IPS-15b (cell line): Measurements from ENCODE around the gene ZNF213.
"Not testable (repeated sequence)": the region's sequence is repeated elsewhere in the genome, so short reads cannot be mapped to it uniquely, and the experiment has no call there.

Source experiments
- H3K27me3 ChIP-seq: one replicate; pipeline ENCODE4 v1.6.1; 2013; ENCODE audit warnings: low read length; ENCODE audit not compliant: control insufficient read depth, insufficient read depth
- H3K36me3 ChIP-seq: one replicate; pipeline ENCODE4 v1.6.1; 2013; ENCODE audit warnings: low read length; ENCODE audit not compliant: control insufficient read depth, insufficient read depth
- H3K4me1 ChIP-seq: one replicate; pipeline ENCODE4 v1.6.1; 2013; ENCODE audit warnings: mild to moderate bottlenecking, low read length; ENCODE audit not compliant: control insufficient read depth, insufficient read depth
- H3K4me3 ChIP-seq: one replicate; pipeline ENCODE4 v1.5.1; 2013; ENCODE audit warnings: low read depth, low read length
- H3K9ac ChIP-seq: one replicate; pipeline ENCODE4 v1.6.1; 2013; ENCODE audit warnings: low read depth, mild to moderate bottlenecking, low read length
- H3K9me3 ChIP-seq: one replicate; pipeline ENCODE4 v1.6.1; 2013; ENCODE audit warnings: mild to moderate bottlenecking, low read length; ENCODE audit not compliant: control insufficient read depth, insufficient read depth

The ZNF213 gene

GRCh38 chr16:3138823-3139426 is 4.1 kb downstream of the ZNF213 start:
- Histone ChIP-seq H3K4me1 (no peaks in the 10 kb centered on the region), H3K4me3 (no peak overlapping the region), H3K9me3 (no peaks in the 10 kb centered on the region), H3K27me3 (no peaks in the 10 kb centered on the region), H3K9ac (no peak overlapping the region), H3K36me3 (peaks cover 11% of the 10 kb centered on the region)

- H3K4me3 ChIP-seq, H3K27me3 ChIP-seq, H3K9ac ChIP-seq, H3K4me1 ChIP-seq, H3K9me3 ChIP-seq: not testable (repeated sequence)
- peaks cover 11% of the 10 kb centered on the region for H3K36me3 ChIP-seq
Observed at GRCh38 chr16:3139561-3139960, 4.7 kb downstream of the ZNF213 start.

DNA sequence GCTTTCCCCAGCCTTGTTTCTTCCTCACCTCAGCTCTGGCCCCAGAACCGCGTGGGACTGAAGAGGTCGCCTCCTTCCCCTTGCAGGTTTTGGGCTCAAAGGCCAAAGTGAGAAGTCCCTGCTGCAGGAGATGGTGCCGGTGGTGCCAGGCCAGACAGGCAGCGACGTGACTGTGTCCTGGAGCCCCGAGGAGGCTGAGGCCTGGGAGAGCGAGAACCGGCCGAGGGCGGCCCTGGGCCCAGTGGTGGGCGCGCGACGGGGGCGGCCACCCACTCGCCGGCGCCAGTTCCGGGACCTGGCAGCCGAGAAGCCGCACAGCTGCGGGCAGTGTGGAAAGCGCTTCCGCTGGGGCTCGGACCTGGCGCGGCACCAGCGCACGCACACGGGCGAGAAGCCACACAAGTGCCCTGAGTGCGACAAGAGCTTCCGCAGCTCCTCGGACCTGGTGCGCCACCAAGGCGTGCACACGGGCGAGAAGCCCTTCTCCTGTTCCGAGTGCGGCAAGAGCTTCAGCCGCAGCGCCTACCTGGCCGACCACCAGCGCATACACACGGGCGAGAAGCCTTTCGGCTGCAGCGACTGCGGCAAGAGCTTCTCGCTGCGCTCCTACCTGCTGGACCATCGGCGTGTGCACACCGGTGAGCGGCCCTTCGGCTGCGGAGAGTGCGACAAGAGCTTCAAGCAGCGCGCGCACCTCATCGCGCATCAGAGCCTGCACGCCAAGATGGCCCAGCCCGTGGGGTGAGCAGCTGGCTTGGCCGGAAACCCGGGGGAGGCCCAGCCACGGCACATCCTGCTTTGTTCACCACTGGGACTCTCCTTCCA is 6.0 kb downstream of the ZNF213 start:
- Histone ChIP-seq H3K27me3 (no peaks in the 10 kb centered on the region), H3K4me3 (no peak overlapping the region), H3K9me3 (no peaks in the 10 kb centered on the region), H3K36me3 (peaks cover 11% of the 10 kb centered on the region), H3K9ac (no peak overlapping the region), H3K4me1 (no peaks in the 10 kb centered on the region)

- no peak overlapping the region for H3K4me3 ChIP-seq
- H3K9me3 ChIP-seq: no peaks in the 10 kb centered on the region
- no peaks in the 10 kb centered on the region for H3K4me1 ChIP-seq
- H3K27me3 ChIP-seq: no peaks in the 10 kb centered on the region
- peaks cover 11% of the 10 kb centered on the region for H3K36me3 ChIP-seq
- H3K9ac ChIP-seq: no peak overlapping the region
Observed at GRCh38 chr16:3141781-3142311, 7.0 kb downstream of the ZNF213 start.

DNA sequence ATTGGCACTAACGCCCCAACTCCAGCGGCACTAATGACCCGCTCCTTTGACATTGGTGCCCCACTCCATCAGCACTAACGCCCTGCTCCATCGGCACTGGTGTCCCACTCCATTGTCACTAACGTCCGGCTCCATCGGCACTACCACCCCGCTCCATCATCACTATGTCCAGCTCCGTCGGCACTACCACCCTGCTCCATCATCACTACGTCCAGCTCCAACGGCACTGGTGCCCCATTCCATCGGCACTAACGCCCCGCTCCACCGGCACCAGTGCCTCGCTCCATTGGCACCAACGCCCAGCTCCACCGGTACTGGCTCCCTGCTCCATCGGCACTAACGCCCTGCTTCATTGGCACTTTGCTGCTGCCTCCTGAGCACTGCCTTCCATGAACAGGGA is 7.5 kb downstream of the ZNF213 start:
- Histone ChIP-seq H3K36me3 (peaks cover 11% of the 10 kb centered on the region), H3K4me1 (no peaks in the 10 kb centered on the region), H3K27me3 (no peaks in the 10 kb centered on the region), H3K9ac (no peak overlapping the region), H3K4me3 (no peak overlapping the region), H3K9me3 (no peaks in the 10 kb centered on the region)

DNA sequence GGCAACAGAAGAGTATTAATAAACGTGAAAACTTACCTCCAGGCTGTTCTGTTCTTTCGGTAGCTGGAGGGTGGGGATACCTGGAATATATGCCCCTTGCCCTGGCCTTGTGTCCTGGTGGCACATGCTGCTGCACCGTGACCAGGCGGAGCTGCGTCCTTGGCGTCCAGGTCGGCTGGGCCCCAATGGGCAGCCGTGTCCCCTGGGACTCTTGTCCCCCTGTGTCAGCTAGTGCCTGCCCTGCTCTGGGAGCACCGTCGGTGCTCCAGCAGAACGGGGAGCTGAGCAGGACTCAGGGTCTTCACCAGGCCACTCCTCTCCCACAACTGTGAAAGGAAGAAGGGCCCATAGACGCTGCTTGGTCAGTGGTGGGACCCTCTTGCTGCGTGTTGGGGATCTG is 7.9 kb downstream of the ZNF213 start:
- Histone ChIP-seq H3K27me3 (peaks cover 4% of the 10 kb centered on the region), H3K36me3 (peaks cover 11% of the 10 kb centered on the region), H3K4me1 (no peaks in the 10 kb centered on the region), H3K4me3 (no peak overlapping the region), H3K9ac (no peak overlapping the region), H3K9me3 (no peaks in the 10 kb centered on the region)

DNA sequence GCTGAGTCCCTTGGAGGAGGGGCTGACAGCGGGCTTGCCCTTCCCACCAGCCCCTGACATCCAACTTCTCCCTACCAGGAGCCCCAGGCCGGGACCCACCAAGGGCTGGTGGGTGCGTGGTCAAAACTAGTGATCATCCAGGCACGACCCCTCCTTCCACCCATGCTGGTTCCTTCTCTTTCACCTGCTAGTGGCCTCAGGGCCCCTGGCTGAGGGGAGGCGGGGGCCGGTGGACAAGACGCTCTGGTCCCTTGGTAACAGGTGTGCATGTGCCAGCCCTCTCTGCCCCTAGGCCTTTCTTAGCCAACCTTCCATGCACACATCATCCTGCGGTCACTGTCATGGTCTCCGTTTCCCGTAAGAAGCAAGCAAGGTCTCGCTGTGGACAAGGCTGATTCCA is 8.4 kb downstream of the ZNF213 start:
- H3K27me3 ChIP-seq: peaks cover 8% of the 10 kb centered on the region
- H3K36me3 ChIP-seq: peaks cover 11% of the 10 kb centered on the region
- H3K4me3 ChIP-seq: no peak overlapping the region
- no peaks in the 10 kb centered on the region for H3K9me3 ChIP-seq
- no peaks in the 10 kb centered on the region for H3K4me1 ChIP-seq
- no peak overlapping the region for H3K9ac ChIP-seq

DNA sequence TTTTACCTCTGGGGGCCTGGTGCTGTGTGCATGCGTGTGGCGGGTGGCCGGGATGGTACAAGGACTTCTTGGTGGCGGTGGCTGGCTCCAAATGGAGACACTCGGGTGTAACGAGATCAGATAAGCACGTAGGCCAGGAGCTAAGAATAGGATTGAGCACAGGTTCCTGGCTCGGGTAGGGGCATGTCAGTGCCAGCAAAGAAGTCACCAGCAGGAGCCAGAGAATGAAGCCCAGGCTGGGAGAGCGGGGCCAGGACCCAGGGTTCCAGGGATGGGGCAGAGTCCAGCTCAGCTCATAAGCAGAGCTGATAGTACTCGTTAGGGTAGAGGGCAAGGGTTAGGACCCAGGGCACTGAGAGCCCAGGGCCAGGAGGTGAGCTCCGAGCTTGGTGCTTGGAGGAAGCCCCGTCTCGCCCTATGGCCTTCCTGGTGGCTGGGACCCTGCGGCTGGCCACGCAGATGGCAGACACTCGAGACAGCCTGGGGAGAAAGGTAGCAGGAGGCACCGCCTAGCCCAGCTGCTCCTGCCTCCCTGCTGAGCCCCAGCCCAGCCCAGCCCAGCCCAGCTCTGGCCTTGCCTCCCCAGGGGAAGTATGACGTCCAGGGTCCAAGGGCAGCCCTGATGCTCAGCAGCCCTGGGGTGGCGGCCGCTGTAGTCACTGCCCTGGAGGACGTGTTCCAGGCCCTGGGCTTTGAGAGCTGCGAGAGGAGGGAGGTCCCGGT is 8.9 kb downstream of the ZNF213 start:
- H3K9ac ChIP-seq: no peak overlapping the region

DNA sequence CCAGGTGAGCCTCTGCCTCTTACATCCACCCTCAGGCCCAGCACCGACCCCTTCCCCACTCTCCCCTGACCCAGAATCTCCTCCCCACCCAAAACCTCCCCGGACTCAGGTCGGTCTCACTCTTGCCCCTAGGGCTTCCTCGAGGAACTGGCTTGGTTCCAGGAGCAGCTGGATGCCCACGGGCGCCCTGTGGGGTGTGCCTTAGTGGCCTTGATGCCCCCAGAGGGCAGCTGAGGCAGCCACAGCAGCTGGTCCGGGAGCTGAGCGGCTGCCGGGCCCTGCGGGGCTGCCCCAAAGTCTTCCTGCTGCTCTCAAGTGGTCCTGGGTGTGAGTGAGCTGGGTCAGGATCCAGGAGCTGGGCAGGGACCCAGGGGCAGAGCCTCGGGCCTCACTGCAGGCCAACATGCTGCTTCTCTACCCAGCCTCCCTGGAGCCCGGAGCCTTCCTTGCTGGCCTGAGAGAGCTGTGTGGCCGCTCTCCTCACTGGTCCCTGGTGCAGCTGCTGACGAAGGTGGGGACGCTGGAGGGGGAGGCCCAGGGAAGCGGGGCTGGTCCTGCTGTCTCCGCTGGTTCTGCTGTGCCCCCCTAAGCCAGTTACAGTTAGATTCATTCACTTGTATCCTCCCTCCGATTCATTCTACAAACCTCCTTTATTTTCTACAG is 9.6 kb downstream of the ZNF213 start:
- Histone ChIP-seq H3K9me3 (no peaks in the 10 kb centered on the region), H3K36me3 (peaks cover 11% of the 10 kb centered on the region), H3K4me1 (no peaks in the 10 kb centered on the region), H3K4me3 (no peak overlapping the region), H3K9ac (no peak overlapping the region), H3K27me3 (peaks cover 20% of the 10 kb centered on the region)

More for the DNA sequence above, 8.9 kb downstream of the ZNF213 start:
- Histone ChIP-seq H3K9me3 (no peaks in the 10 kb centered on the region), H3K36me3 (peaks cover 11% of the 10 kb centered on the region), H3K4me1 (no peaks in the 10 kb centered on the region), H3K27me3 (peaks cover 13% of the 10 kb centered on the region), H3K4me3 (no peak overlapping the region)

DNA sequence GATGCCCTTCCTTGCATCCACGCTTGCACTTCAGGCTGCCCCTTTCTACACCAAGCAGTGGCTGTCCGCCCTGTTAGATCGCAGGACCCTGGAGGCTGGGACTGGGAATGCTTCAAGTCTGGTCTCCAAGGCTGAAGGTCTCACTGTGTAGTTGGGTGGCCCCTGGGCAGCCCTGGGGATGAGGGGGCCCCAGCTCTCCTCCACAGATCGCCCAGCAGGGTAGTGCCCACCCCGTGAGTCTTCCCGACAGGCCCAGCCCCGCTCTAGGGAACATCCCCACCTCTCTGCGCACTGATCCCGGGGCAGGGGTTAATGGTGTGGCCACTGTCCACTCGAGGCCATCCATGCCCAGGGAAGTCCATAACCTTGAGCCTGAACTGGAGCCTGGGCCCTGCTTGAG is 10.3 kb downstream of the ZNF213 start:
- peaks cover 20% of the 10 kb centered on the region for H3K27me3 ChIP-seq
- H3K9me3 ChIP-seq: no peaks in the 10 kb centered on the region
- no peak overlapping the region for H3K4me3 ChIP-seq
- H3K36me3 ChIP-seq: peaks cover 11% of the 10 kb centered on the region
- H3K9ac ChIP-seq: no peak overlapping the region
- H3K4me1 ChIP-seq: no peaks in the 10 kb centered on the region

DNA sequence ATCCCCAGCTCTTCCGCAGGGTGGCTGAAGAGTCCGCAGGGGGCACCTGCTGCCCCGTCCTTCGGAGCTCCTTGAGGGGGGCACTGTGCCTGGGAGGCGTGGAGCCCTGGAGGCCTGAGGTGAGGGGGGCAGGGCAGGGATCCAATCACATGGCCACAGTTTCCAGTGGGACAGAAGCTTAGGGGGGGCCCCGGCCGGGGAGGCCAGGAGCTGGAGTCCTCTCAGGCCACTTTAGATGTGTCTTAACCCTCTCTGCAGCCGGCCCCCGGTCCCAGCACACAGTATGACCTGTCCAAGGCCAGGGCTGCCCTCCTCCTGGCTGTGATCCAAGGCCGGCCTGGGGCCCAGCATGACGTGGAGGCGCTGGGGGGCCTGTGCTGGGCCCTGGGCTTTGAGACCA is 10.8 kb downstream of the ZNF213 start:
- Histone ChIP-seq H3K4me3 (no peak overlapping the region), H3K36me3 (peaks cover 11% of the 10 kb centered on the region), H3K4me1 (no peaks in the 10 kb centered on the region)

More for the DNA sequence above, 10.8 kb downstream of the ZNF213 start:
- H3K27me3 ChIP-seq: peaks cover 20% of the 10 kb centered on the region
- H3K9ac ChIP-seq: no peak overlapping the region
- H3K9me3 ChIP-seq: no peaks in the 10 kb centered on the region
